Neuronal stem cell (in vitro differentiated cells): Measurements from ENCODE around the gene TMED1.

Experiments
- DNase-seq: peaks from one replicate; pipeline ENCODE4 v3.0.0-alpha.2; 2013; ENCODE audit warnings: low spot score
- H2AFZ ChIP-seq: one replicate; pipeline ENCODE4 v1.6.1; 2013; ENCODE audit warnings: mild to moderate bottlenecking, low read length, inconsistent platforms
- H2AK5ac ChIP-seq: 2 replicates; pipeline ENCODE4 v1.6.1; 2013; ENCODE audit warnings: low read depth, mild to moderate bottlenecking, inconsistent platforms, low read length, moderate library complexity, mixed read lengths
- H2BK120ac ChIP-seq: 2 replicates; pipeline ENCODE4 v1.6.1; 2013; ENCODE audit warnings: low read depth, mild to moderate bottlenecking, inconsistent platforms, low read length, moderate library complexity, mixed read lengths
- H2BK12ac ChIP-seq: one replicate; pipeline ENCODE4 v1.6.1; 2013; ENCODE audit warnings: low read length, inconsistent platforms
- H2BK15ac ChIP-seq: 2 replicates; pipeline ENCODE4 v1.6.1; 2013; ENCODE audit warnings: mild to moderate bottlenecking, low read length, inconsistent platforms, mixed read lengths
- H2BK5ac ChIP-seq: one replicate; pipeline ENCODE4 v1.6.1; 2013; ENCODE audit warnings: inconsistent platforms, mild to moderate bottlenecking, low read length, moderate library complexity
- H3K14ac ChIP-seq: one replicate; pipeline ENCODE4 v1.6.1; 2013; ENCODE audit warnings: low read length, inconsistent platforms
- H3K18ac ChIP-seq: 2 replicates; pipeline ENCODE4 v1.6.1; 2013; ENCODE audit warnings: low read length, inconsistent platforms
- H3K23ac ChIP-seq: 2 replicates; pipeline ENCODE4 v1.6.1; 2013; ENCODE audit warnings: low read depth, mild to moderate bottlenecking, mixed read lengths, low read length, inconsistent platforms; ENCODE audit not compliant: poor library complexity
- H3K27ac ChIP-seq: replicated peaks from 3 replicates; pipeline ENCODE4 v1.5.1; 2013; ENCODE audit warnings: low read length, inconsistent platforms
- H3K27me3 ChIP-seq, 3 experiments: 2 replicates each; pipeline ENCODE4 v1.6.1; 2013; ENCODE audit warnings: low read length in 3 of 3, mild to moderate bottlenecking in 2 of 3, inconsistent platforms in 1 of 3, low read depth in 1 of 3, mixed read lengths in 1 of 3, moderate library complexity in 1 of 3; ENCODE audit not compliant: control insufficient read depth in 3 of 3, insufficient read depth in 3 of 3
- H3K36me3 ChIP-seq, 2 donors: replicated peaks in 1 of 2; 2 replicates each; pipeline ENCODE4 v1.6.1; 2013; ENCODE audit warnings: low read length in 2 of 2; ENCODE audit not compliant: control insufficient read depth in 2 of 2, insufficient read depth in 2 of 2
- H3K4ac ChIP-seq: 2 replicates; pipeline ENCODE4 v1.6.1; 2013; ENCODE audit warnings: inconsistent platforms, mild to moderate bottlenecking, low read length, moderate library complexity
- H3K4me1 ChIP-seq, 2 donors: 1 replicate in 1 of 2; 2 replicates in 1 of 2; pipeline ENCODE4 v1.6.1; 2013; ENCODE audit warnings: low read length in 2 of 2, low read depth in 1 of 2; ENCODE audit not compliant: control insufficient read depth in 2 of 2, insufficient read depth in 1 of 2
- H3K4me2 ChIP-seq: one replicate; pipeline ENCODE4 v1.6.1; 2013; ENCODE audit warnings: mild to moderate bottlenecking, low read length, inconsistent platforms; ENCODE audit not compliant: insufficient read depth, poor library complexity, severe bottlenecking
- H3K4me3 ChIP-seq, 2 donors: 2 replicates each; pipeline ENCODE4 v1.5.1; 2013; ENCODE audit warnings: low read length in 2 of 2, mild to moderate bottlenecking in 2 of 2, inconsistent platforms in 1 of 2, moderate library complexity in 1 of 2
- H3K79me1 ChIP-seq: one replicate; pipeline ENCODE4 v1.6.1; 2013; ENCODE audit warnings: low read depth, mild to moderate bottlenecking, inconsistent platforms, low read length, moderate library complexity
- H3K9ac ChIP-seq: one replicate; pipeline ENCODE4 v1.6.1; 2013; ENCODE audit warnings: mild to moderate bottlenecking, low read depth, low read length, inconsistent platforms; ENCODE audit not compliant: poor library complexity
- H3K9me3 ChIP-seq, 2 donors: replicated peaks in 1 of 2; 2 replicates each; pipeline versions ENCODE3 to v1.6.1; 2013; ENCODE audit warnings: low read length in 2 of 2, mild to moderate bottlenecking in 2 of 2, inconsistent platforms in 1 of 2, low read depth in 1 of 2, mixed read lengths in 1 of 2, moderate library complexity in 1 of 2; ENCODE audit not compliant: control insufficient read depth in 2 of 2, insufficient read depth in 1 of 2
- H4K8ac ChIP-seq: one replicate; pipeline ENCODE4 v1.6.1; 2013; ENCODE audit warnings: low read depth, mild to moderate bottlenecking, inconsistent platforms, low read length, moderate library complexity
- H4K91ac ChIP-seq: one replicate; pipeline ENCODE4 v1.6.1; 2013; ENCODE audit warnings: low read length, low read depth, mild to moderate bottlenecking, inconsistent platforms; ENCODE audit not compliant: poor library complexity
- WGBS, 2 donors: extraction: QIAGEN DNeasy Blood & Tissue Kit; methylation state at CpG; one replicate each; pipeline ENCODE4 v1.1.7; 2013; ENCODE audit warnings: missing lambda C conversion rate in 2 of 2, mixed read lengths in 1 of 2; ENCODE audit not compliant: insufficient read length in 2 of 2, insufficient replicate concordance in 1 of 2; ENCODE audit errors: extremely low coverage in 2 of 2; 5-methylcytosine and 5-hydroxymethylcytosine counted together

The TMED1 gene

GRCh38 chr19:10812902-10813404 is 23.1 kb downstream of the TMED1 start:
- Histone ChIP-seq H3K9me3 (no peaks in the 10 kb centered on the region), H2BK5ac (peak overlapping the region; percentile 88), H3K79me1 (peaks cover 2% of the 10 kb centered on the region), H2BK12ac (peak overlapping the region; percentile 49), H3K4me2 (no peak overlapping the region), H3K9ac (peak overlapping the region; percentile 9), H3K27ac (no peak overlapping the region), H3K23ac (no peak overlapping the region), H3K4me3 (no peak overlapping the region), H4K91ac (no peak overlapping the region), H3K14ac (peak overlapping the region; percentile 63), H2AK5ac (no peak overlapping the region), H3K36me3 (peaks cover 22 to 68% of the 10 kb centered on the region in 2 donors), H3K27me3 (no peaks in the 10 kb centered on the region), H2BK120ac (no peak overlapping the region), H2BK15ac (no peak overlapping the region), H4K8ac (no peak overlapping the region), H3K4ac (no peak overlapping the region), H3K18ac (peak overlapping the region; percentile 8), H2AFZ (no peak overlapping the region), H3K4me1 (no peaks in the 10 kb centered on the region)
- no peak for DNase-seq
- WGBS, 2 donors = no CpG with 5 or more reads among the region's 9 CpGs

- Histone ChIP-seq H3K27me3 (no peaks in the 10 kb centered on the region), H3K18ac (peak overlapping the region; percentile 40), H3K23ac (no peak overlapping the region), H4K91ac (no peak overlapping the region), H3K36me3 (peaks cover 22 to 73% of the 10 kb centered on the region in 2 donors), H3K9ac (no peak overlapping the region), H3K4me1 (no peaks in the 10 kb centered on the region), H2AFZ (no peak overlapping the region), H3K4ac (no peak overlapping the region), H3K79me1 (peaks cover under 1% of the 10 kb centered on the region), H3K4me2 (no peak overlapping the region), H2BK15ac (no peak overlapping the region), H2BK120ac (no peak overlapping the region), H2BK12ac (no peak overlapping the region), H3K9me3 (no peaks in the 10 kb centered on the region), H3K14ac (no peak overlapping the region), H2AK5ac (no peak overlapping the region), H3K4me3 (no peak overlapping the region), H3K27ac (no peak overlapping the region), H4K8ac (peak overlapping the region; percentile 89), H2BK5ac (peak overlapping the region; percentile 70)
- DNase-seq = no peak
- WGBS, 2 donors = no CpG with 5 or more reads among the region's 19 CpGs
Measured at GRCh38 chr19:10812196-10812595, 23.8 kb downstream of the TMED1 start.

GRCh38 chr19:10811391-10812111 is 24.5 kb downstream of the TMED1 start:
- Histone ChIP-seq H3K14ac (peak overlapping the region; percentile 77), H3K79me1 (no peaks in the 10 kb centered on the region), H2BK15ac (no peak overlapping the region), H3K27ac (no peak overlapping the region), H3K18ac (peak overlapping the region; percentile 15), H3K23ac (no peak overlapping the region), H2AK5ac (peak overlapping the region; percentile 38), H2BK5ac (peak overlapping the region; percentile 70), H3K9ac (no peak overlapping the region), H3K4me2 (no peak overlapping the region), H3K27me3 (no peaks in the 10 kb centered on the region), H3K36me3 (peaks cover 22 to 75% of the 10 kb centered on the region in 2 donors), H2BK120ac (no peak overlapping the region), H4K8ac (no peak overlapping the region), H2BK12ac (peak overlapping the region; percentile 32), H3K4me3 (peak overlapping the region in 1 of 2 donors; percentile 31), H4K91ac (no peak overlapping the region), H3K4me1 (no peaks in the 10 kb centered on the region), H3K4ac (no peak overlapping the region), H3K9me3 (no peaks in the 10 kb centered on the region), H2AFZ (no peak overlapping the region)
- WGBS, 2 donors = no CpG with 5 or more reads among the region's 17 CpGs
- DNase-seq = no peak

GRCh38 chr19:10809651-10810285 is 26.2 kb downstream of the TMED1 start:
- H3K27ac ChIP-seq = no peak overlapping the region
- no peak overlapping the region for H3K18ac ChIP-seq
- peak overlapping the region; percentile 61 for H3K23ac ChIP-seq
- H3K14ac ChIP-seq = peak overlapping the region; percentile 86
- no peak overlapping the region for H3K4ac ChIP-seq
- WGBS, 2 donors = no CpG with 5 or more reads among the region's 15 CpGs
- peaks cover 30 to 80% of the 10 kb centered on the region in 2 donors for H3K36me3 ChIP-seq
- H2BK12ac ChIP-seq = no peak overlapping the region
- no peak overlapping the region for H2AFZ ChIP-seq
- H4K91ac ChIP-seq = no peak overlapping the region
- no peak for DNase-seq
- H3K4me3 ChIP-seq = no peak overlapping the region
- H2BK5ac ChIP-seq = no peak overlapping the region
- H3K4me2 ChIP-seq = no peak overlapping the region
- H3K4me1 ChIP-seq = no peaks in the 10 kb centered on the region
- H4K8ac ChIP-seq = no peak overlapping the region
- H3K9me3 ChIP-seq = no peaks in the 10 kb centered on the region
- H2BK15ac ChIP-seq = no peak overlapping the region
- H3K27me3 ChIP-seq = no peaks in the 10 kb centered on the region
- H2BK120ac ChIP-seq = no peak overlapping the region
- no peak overlapping the region for H3K9ac ChIP-seq
- no peak overlapping the region for H2AK5ac ChIP-seq
- H3K79me1 ChIP-seq = no peaks in the 10 kb centered on the region
